Fibroblast of skin of right biceps (primary cell): Measurements from ENCODE around the gene FLVCR2.
"Not testable (repeated sequence)": the region's sequence is repeated elsewhere in the genome, so short reads cannot be mapped to it uniquely, and the experiment has no call there.

Source experiments
- DNase-seq: peaks from one replicate; pipeline ENCODE4 v3.0.0-alpha.2; 2013

FLVCR2 gene

DNA sequence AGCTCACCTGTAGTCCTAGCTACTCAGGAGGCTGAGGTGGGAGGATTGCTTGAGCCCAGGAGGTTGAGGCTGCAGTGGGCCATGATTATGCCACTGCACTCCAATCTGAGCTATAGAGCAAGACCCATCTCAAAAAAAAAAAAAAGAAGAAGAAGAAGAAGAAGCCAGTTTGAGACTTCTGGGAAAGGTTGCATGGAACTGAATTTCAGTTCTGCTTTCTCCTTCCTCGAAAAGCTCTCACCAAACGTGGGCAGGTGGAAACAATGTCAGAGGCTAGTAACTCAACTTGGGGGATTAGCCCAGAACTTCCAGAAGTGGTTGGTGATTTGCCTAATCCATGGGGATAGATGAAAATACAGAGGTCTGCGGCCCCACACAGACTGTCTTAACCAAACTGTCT lies 18.7 kb downstream of the FLVCR2 start:
- no peak for DNase-seq

DNA sequence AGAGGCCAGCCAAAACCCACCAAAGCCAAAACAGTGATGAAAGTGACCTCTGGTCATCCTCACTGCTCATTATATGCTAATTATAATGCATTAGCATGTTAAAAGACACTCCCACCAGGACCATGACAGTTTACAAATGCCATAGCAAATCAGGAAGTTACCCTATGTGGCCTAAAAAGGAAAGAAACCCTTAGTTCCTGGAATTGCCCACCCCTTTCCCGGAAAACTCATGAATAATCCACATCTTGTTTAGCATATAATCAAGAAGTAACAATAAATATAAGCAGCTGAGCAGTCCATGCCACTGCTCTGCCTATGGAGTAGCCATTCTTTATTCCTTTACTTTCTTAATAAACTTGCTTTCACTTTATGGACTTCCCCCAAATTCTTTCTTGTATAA lies 21.7 kb downstream of the FLVCR2 start:
- DNase-seq = not testable (repeated sequence)

DNA sequence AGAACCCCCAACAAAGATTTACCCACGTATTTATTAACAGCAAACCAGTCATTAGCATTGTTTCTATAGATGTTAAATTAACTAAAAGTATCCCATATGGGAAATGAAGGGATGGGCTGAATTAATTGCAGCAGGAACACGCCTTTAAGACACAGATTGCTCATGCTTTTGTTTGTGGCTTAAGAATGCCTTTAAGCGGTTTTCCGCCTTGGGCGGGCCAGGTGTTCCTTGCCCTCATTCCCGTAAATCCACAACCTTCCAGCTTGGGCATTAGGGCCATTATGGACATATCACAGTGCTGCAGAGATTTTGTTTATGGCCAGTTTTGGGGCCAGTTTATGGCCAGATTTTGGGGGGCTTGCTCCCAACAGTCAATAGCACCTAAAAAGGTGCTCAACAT lies 22.6 kb downstream of the FLVCR2 start:
- DNase-seq = not testable (repeated sequence)

DNA sequence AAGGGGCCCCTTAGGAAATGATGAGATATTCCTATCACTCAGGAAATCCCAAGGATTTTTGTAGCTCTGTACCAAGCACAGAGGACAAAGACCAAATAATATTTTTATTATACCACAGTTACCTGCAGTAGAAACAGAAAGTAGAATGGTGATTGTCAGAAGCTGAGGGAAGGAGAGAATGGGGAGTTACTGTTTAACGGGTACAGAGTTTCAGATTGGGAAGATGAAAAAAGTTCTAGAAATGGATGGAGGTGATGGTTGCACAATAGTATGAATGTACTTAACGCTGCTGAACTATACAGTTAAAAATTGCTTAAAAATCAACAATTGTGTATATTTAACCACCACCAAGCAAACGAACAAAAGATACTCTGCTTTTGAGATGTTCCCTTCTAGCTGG lies 24.1 kb downstream of the FLVCR2 start:
- DNase-seq = no peak

DNA sequence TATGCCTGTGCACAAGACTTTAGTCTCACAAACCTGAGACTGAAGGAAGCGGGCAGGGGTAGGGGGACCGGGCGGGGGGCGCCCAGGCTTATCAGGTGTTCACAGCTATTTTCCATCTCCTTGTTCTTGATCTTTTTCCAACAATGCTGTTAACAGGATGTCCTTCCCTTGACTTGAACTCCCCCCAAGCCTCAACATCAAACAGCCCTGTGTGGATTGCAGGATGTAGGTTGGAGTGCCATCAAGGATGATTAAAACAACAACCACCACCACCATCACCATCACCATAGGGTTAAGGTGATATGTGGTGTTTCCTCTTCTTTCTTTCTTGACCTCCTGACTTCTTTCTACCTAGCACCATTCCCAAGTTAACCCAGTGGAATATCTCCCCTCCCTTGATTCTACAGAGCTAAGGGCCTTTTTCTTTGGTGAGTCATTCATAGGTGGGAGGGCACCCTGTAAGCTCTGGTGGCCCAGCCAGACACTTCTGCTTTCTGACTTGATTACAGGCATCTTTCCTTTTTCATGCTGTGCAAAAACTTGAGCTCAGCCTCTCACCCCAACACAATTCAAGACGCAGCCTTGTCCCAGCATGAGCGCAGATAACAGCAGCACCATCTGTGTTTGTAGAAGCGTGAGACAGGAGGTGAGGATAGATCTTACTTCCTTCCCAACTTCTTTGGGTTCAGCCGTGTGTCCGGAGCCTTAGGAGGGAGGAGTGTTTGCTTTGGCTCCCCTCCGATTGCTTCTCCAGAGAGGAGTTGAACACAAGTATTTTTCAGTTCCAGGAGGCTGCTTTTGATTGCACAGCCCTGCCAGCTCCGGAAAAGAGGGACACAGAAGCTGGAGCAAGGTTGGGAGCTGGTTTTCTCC lies 26.8 kb downstream of the FLVCR2 start:
- no peak for DNase-seq

DNA sequence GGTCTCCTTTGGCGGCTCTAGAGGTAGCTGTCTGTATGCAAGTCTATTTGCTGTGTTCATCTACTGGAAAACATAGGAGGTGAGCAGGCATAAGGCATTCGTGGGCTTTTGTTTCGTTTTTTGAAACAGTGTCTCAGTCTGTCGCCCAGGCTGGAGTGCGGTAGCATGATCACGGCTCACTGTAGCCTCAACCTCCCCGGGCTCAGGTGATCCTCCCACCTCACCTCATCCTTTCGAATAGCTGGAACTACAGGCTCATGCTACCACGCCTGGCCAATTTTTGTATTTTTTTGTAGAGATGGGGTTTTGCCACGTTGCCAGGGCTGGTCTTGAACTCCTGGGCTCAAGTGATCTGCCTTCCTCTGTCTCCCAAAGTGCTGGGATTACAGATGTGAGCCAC lies 27.5 kb downstream of the FLVCR2 start:
- no peak for DNase-seq

DNA sequence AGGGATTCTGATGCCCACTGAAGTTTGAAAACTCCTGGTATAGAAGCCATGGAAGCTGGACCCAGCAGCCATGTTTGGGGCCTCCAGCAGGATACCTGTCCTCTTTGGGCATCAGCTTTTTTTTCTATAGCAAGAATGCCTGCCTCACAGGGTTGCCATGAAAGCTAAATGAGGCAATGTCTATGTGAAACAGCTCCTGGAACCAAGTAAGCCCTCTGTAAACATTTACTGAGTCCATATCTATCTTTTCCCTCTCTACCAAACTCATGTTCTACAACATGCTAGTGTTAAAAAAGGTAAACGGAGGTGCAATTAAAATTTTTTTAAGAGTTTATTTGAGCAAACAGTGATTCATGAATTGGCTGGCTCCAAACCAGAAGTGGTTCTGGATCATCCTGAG lies 28.6 kb downstream of the FLVCR2 start:
- no peak for DNase-seq

DNA sequence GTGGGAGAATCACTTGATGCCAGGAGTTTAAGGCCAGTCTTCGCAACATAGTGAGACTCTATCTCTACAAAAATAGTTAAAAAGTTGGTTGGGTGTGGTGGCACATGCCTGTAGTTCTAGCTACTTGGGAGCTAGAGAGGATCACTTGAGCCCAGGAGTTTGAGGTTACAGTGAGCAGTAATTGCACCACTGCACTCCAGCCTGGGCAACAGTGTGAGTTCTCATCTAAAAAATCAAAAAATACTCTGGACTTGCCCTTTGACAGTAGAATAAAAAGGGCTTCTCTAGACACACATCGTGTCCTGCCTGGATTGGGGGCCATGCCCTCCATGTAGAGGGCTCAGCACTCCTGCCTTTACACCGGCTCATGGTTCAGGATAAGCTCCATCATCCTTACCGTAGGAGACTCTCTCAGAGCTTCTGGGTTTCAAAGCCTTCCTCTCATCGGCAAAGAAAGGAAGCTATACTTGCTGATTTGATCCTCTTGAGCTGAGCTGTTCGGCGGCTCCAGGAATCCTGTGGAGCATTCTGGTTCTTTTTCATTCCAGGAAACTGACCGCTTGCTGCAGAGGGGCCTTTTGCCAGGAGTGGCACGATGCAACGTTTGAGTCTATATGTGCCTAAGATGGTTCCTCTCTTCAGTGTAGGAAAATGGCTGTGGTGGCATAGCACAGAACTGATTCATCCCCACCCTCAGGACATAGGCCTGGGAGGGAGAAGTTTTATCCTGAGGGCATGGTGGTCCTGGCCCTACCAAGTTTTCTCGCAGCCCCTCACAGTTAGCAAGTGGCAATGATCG lies 29.6 kb downstream of the FLVCR2 start:
- no peak for DNase-seq

DNA sequence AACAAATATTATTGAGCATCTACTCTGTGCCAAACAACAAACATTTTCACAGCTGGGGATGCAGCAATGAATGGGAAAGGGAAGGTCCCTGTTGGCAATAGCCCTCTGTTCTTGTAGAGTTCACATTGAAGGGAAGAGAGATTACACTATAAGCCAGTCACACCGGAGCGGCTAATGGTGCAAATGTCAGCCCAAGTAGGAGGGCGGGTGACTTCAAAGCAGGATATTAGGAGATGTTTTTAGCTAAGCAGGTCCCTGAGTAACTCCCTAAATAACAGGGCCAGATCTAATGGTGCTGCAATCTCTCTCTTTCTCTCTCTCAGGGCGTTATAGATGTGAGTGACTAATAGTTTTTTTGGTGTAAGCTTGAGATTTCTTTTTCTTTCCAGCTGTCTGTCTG lies 30.7 kb downstream of the FLVCR2 start:
- DNase-seq = no peak

DNA sequence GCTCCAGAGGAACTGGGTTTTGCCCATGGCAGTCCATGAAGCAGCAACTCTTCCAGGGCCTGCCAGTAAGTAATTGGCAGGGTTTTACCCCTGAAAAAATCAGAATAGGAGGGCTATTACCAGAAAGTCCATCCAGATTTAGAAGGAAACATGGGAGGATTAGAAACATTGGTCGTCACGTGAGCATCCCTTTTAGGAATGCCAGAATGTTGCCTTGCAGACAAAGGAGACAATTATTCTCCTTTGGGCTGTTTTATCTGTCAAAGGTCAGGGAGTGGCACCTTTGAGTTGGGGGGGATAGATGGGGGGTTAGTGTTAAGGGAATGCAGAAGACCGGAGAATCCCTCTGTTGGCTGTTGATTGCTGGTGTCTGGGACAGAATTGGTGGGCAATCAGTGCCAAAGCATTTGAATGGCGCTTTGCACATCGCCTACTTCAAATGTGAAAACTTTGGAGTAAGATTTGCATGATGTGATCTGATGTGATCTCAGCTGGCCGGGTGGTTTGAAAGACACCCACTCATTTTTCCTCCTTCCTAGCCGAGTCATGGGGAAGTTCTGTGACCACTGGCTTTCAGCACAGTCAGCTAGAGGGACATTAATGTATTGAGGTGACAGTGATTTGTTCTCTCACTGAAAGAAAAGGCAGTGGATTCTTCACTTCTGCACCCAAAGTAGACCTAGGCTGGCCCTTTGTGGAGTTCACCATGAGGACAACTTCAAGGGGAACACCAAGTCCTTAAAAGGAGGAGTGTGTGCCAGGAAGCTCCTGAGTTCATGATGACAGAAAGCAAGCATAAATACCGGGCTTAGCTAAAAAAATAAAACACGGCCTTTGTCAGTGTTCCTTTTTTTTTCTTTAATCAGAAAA lies 31.4 kb downstream of the FLVCR2 start:
- no peak for DNase-seq

DNA sequence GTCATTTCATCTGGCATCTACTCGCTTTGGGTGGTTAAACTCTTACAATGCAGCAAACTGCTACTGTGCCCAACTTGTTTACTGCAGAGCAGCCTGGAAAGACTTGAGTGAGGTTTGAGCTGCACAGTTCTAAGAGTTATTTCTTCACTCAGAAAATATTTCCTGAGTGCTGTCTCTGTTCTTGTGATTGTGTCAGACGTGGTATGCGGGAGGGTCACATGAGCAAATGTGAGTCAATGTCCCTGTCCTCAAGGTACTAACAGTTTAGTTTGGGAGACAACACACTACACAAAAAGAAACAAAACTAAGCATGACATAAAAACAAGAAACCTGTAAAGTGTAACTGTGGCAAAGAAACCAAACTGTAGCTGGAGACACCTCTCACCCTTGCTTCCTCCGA lies 32.4 kb downstream of the FLVCR2 start:
- no peak for DNase-seq

DNA sequence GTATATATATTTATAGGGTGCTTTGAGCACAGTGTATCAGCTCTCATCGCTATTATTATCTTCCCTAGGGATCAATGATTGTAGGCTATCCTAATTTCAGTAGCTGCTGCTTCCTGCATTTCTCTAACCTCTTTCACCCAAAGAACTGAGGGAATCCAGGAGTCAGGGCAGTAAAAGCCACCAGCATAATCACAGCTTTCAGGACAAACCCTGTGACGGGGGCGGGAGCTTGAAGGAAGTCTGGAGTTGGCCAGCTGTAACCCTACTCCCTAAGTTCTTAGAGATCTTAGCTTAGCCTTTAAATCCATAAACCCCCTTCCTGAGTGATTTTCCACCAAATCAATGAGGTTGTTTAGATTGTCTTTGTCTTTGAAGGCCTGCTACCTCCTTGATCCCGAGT lies 33.7 kb downstream of the FLVCR2 start:
- no peak for DNase-seq

DNA sequence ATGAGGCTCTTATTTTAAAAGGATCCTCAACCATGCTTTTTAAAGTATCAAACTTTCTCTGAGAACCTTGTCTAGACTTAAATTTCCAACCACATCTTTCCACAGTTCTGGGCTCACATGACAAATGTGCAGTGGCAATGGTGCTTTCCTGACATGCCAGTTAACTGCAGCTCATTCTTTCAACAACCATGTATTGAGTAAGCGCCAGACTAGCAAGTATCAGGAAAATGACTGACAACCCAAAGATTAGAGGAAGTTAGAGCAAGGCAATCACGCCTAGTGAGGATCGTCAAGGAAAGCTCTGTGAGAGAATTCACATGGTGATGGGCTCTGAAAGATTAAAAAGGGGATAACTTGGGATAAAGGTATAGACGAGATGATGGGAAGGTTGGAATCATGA lies 35.8 kb downstream of the FLVCR2 start:
- no peak for DNase-seq

DNA sequence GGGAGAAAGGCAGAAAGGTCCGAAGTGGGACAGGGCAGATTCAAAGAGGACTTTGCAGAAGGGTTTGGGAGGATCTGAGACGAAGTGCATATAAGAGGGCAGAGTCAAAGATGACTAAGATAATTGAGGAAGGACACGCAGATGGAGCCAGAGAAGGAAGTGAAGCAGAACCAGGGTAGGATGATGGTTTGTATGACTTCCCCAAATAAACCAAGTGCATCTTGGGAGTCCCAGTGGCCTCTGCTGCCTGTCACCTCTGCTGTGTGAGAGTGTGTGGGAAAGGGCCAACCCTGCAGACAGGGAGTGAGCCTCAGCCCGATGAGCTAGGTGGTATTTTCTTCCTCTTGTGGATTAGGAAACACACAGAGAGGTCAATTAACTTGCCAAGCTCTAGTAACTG lies 36.8 kb downstream of the FLVCR2 start:
- DNase-seq = no peak

DNA sequence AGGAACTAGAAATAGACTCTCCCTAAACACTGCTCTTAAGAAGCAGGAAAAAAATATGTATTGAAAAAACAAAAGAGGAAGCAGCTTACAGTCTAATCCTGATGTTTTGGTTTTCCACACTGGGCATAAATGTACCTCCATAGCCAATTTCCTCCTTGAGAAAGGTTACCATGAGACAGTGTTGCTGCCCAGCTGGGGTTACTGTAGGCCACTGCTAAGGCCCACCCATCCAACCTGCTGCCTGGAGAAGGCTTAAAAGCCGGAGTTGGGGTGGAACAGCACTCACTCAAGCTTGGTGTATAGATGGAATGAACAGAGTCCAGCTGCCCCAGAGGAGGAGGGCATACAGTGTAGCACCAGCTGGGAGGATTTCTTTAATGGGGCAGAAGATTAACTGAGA lies 41.1 kb downstream of the FLVCR2 start:
- no peak for DNase-seq

DNA sequence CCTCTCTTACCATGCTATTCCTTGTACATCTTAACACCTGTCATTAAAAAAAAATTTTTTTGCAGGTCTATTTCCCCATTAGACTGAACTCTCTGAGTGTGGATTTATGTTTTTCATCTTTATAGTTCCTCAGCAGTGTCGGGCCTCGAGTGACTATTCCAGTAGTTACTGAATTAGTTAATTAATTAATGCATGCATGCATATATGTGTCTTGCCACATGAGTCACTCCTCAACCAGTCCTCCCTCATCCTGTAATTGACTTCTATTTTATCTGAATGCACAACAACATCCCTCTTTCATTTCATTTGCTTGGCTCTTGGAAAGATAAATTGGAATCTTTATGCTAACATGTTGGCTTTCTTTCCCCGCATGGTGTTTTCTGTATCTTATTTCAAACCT lies 46.6 kb downstream of the FLVCR2 start:
- DNase-seq = no peak

DNA sequence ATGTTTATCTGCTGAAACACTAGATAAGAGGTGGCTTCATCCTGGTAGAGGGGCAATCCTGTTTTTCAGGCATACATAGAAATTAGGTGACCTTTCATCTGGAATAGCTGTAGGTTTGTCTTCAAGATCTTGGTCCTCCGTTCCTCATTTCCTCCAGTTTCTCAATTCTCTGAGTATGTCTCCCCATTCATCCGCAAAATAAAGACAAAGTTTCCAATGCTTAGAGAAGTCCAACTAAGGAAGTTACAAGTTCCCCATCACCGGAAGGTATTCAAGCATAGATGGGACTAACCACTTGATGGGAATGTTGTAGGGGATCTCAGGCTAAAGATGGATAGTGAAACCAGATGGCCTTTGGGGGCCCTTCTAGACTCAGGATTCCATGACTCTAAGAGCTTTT lies 48.0 kb downstream of the FLVCR2 start:
- DNase-seq = no peak

DNA sequence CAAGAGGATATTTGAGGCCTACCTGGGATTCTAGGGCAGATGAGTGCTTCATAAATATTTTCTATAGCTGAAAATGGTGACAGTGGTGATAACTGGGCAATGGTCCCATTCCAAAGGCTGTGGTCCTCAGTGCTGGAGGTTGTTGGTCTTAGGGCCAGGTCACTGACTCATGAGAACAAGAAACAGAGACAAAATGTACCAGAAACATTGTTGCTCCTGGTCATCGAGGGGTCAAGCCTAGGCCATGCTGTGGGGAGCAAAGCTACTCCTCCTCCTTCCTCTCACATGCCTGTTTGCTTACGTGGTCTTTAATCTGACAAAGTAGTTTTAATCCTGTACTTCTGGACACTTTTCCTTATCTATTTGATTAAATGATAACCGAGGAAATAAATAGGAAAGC lies 48.4 kb downstream of the FLVCR2 start:
- no peak for DNase-seq

DNA sequence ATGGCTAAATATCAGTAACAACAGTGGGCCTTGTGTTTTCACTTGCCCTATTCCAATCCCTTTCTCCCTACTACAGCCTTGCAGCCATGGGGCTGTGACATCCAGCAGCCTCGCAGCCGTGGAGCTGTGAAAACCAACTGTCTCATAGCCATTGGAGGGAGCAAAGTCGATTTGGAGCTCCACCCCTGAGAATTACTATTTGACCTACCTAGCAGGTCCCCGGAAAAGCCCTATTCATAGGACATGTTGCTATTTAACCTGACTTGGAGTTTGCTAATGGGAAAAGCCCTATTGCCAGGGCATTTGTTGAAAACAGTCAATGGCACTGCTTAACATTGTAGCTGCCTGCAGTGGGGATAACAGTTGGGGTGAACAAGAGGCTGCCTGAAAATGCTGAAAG lies 49.0 kb downstream of the FLVCR2 start:
- no peak for DNase-seq

DNA sequence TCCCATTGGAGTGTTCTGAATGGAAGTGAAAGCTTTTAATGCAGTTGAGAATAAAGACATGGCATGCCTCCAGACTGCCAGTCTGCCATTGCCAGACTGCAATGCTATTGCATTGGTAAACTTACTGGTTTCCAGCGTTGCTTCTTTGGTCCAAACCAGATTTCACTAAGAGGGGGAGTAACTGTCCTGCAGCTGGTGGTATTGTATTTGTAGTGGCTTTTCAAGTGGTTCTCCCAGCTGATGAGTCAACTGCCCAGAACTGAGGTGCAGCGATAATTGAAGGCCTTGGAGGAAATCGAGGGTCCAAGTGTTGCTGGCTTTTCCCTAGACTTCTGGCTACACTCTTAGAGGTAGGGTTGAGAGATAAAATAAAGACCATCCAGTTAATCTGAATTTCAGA lies 50.4 kb downstream of the FLVCR2 start:
- no peak for DNase-seq

DNA sequence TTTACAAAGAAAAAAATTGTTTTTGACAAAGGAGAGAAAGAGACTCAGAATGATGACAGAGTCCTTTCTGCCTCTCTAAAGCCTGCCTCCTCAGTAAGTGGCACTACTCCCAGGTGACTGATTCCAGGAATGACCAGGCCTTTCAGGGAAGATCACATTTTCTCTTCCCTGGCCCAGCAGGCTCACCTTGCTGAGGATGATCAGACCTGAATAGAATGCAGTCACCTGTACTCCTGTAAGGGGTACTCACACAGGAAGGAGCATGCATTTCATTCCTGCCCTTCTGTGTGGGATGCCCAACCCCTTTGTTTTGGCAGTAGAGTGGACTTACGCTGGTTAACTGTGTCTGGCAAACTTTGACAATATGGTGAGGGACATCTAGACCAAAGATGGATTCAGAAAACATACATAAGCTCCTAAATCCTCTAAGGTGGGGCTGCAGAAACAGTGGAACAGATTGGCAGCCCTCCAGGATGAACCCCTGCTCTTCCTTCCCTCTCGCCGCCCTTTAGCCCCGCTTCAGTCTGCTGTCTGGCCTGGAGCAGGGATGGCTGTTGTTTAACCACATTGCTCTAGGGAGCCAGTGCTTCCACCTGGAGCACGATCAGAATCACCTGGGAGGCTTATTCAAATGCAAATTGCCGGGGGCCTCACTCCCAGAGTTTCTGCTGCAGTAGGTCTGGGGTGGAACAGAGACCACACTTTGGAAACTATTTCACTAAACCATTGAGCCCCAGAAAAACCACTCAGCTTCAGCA lies 52.5 kb downstream of the FLVCR2 start:
- no peak for DNase-seq

DNA sequence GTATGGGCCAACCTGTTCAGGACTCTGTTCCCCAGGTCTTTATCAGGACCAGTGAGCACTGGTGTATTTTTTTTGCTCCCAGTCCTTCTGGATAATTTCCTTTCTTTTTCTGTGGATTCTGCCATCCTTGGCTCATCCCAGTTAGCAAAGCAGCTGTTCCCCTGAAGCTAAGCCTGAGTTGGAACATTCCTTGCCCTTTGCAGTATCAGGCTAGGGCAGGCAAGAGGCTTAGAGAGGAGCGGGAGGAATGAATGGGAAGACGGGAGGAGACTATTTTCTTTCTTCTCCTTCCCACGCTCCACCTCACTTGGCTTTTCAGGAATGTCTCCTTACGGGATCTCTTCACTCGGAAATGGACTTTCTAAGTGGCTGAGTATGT lies 53.0 kb downstream of the FLVCR2 start:
- no peak for DNase-seq

DNA sequence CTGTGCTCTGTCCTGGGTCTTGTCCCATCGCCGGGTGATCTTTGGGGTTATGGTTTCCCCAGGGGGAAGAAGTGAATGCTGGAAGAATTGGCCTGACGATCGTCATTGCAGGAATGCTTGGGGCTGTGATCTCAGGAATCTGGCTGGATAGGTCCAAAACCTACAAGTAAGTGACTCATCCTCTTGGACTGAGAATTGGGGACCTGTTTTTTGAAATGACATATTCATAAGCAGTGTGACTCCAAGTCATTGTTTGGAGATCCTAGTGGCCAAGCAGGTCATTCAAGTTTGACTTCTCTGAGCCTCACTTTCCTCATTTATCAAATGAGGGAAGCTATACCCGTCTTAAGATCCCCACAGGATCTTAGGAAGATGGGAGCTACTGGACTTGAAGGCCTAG lies 56.4 kb downstream of the FLVCR2 start:
- no peak for DNase-seq
